Measurements from ENCODE around the gene ATP11A.

Gene ATP11A

DNA sequence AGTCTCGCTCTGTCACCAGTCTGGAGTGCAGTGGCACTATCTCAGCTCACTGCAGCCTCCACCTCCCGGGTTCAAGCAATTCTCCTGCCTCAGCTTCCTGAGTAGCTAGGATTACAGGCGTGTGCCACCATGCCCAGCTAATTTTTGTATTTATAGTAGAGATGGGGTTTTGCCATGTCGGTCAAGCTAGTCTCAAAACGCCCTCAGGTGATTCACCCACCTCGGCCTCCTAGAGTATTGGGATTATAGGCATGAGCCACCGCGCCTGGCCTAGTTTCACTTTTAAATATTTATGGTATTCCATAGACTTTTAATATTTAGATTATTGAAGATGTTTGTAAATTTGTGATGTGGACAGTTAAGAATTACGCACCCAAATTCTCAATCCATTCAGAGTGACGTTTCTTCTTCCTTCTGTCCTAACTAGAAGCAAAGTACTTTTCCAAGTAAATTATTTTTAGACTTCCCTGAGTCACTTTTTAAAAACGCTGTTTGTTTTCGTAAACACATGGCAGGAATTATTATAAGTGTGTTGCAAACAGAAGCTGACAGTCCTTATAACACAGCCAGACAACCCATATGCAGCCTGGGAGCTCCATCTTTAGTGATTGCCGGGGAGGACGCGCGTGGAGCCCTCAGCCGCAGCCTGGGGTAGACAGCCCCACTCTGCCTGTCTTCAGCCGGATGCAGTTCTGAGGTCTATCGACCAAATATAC is 131.7 kb downstream of the ATP11A start:
- DNase-seq (ENCODE audit: low spot score): no peak

DNA sequence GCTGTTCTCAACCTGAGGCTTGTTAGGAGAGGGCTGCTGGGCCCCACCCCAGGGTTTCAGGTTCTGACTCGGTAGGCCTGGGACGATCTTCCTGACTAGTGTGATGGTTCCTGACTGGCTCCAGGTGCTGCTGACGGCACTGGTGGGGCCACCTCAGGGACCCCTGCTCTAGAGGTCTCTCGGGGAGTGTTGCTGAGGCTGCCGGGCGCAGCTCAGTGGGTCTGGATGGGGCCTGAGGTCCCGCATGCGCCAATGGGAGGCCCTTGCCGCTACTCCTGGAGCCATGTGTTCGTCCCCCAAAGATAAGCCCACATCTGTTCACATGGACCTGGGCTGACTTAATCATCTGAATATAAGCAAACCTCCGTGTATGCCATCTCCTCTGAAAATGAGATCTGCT is 133.0 kb downstream of the ATP11A start:
- DNase-seq (ENCODE audit: low spot score): no peak

DNA sequence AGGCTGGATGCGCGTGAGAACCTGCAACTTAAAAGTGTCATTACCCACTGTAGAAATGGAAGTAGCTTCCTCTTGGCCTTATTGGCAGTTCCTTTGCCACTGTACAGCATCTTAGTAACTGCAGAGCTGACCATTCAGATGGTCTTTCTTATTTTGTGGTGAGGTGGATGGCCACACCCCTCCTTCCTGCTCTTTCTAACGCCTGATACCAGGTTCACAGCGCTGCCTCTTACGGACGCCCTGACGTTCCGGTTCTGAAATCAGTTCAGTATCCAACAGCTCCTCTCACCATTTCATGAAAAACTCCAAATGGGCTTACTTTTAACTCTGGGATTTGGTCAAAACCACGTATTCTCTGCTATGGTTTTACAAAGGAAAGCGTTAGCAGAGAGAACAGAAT is 134.6 kb downstream of the ATP11A start:
- DNase-seq (ENCODE audit: low spot score): no peak

DNA sequence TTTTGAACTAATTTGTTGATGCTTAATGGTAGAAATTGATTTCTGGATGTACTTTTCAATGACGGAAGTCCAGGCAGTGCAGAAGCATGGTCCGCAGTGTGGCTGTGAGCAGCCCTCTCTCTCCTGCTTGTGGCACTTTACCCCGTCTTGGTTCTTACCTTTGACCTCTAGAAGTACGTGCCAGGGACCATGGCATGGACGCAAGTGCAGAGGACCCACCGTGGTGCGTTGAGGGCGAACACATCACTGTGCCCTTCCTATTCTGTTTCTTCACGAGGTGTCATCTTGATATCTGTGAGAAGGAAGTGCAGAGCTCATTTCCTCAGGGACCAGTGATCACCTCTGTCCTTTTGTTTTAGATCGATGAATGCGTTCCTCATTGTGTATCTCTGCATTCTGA is 135.2 kb downstream of the ATP11A start:
- DNase-seq (ENCODE audit: low spot score): no peak

DNA sequence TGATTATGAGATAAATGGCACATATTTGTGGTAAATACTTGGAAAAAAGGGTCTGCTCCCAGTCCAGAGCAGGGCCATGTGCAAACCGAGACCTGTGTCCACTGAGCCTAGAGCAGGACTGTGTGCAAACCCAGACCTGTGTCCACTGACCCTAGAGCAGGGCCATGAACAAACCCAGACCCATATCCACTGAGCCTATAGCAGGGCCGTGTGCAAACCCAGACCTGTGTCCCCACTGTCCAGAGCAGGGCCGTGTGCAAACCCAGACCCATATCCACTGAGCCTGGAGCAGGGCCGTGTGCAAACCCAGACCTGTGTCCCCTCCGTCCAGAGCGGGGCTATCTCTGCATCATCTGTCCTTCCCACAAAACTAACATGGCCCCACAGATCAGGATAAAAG is 136.0 kb downstream of the ATP11A start:
- no peak for DNase-seq (ENCODE audit: low spot score)

DNA sequence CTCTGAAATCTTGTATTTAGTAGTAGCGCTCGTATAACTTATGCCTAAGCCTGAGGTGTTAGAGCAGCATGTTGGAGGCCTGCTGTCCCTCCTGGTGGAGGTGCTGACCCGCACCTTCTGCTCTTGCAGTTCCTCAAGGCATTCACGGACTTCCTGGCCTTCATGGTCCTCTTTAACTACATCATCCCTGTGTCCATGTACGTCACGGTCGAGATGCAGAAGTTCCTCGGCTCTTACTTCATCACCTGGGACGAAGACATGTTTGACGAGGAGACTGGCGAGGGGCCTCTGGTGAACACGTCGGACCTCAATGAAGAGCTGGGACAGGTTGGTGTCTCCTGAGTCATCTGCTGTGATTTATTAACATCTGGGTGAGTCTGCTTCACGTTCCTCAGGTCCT is 136.7 kb downstream of the ATP11A start:
- DNase-seq (ENCODE audit: low spot score): no peak

DNA sequence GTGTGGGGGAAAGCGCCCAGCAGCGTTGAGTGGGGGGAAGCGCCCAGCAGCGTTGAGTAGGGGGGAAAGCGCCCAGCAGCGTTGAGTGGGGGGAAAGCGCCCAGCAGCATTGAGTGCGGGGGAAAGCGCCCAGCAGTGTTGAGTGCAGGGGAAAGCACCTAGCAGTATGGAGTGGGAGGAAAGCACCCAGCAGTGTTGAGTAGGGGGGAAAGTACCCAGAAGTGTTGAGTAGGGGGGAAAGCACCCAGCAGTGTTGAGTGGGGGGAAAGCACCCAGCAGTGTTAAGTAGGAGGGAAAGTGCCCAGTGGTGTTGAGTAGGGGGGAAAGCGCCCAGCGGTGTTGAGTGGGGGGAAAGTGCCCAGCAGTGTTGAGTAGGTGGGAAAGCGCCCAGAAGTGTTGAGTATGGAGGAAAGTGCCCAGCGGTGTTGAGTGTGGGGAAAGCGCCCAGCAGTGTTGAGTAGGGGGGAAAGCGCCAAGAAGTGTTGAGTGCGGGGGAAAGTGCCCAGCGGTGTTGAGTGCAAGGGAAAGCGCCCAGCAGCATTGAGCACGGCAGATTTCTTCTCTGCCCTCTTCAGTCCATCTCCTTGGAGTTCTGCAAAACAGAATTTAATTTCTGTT is 138.4 kb downstream of the ATP11A start:
- no peak for DNase-seq (ENCODE audit: low spot score)

DNA sequence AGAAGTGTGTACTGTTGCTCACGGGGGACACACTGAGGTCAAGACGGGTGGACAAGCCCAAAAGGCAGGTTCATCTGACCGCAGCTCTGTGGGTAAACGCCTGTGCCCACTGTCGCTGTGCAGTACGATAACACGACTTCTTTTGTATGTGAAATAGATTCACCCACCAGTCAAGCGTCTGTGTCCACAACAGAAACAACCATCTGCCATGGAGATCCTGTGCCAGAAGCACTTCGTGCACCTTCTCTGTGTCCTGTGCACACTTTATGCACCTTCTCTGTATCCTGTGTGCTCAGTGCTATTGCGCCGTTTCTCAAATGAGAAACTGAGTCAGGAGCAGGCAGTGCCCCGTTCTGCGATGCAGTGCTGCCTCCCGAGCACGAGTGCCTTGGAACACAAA is 138.9 kb downstream of the ATP11A start:
- DNase-seq (ENCODE audit: low spot score): no peak

DNA sequence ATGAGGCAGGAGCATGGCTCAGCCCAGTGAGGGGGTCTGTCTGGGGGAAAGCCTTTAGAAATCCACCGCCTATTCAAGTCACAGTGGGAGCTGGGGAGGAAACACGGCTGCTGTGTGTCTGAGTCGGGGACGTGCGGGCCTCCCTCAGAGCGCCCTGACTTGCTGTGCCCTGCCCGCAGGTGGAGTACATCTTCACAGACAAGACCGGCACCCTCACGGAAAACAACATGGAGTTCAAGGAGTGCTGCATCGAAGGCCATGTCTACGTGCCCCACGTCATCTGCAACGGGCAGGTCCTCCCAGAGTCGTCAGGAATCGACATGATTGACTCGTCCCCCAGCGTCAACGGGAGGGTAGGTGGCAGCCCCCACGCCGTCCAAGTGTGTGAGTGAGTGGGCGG is 141.4 kb downstream of the ATP11A start:
- DNase-seq (ENCODE audit: low spot score): no peak

DNA sequence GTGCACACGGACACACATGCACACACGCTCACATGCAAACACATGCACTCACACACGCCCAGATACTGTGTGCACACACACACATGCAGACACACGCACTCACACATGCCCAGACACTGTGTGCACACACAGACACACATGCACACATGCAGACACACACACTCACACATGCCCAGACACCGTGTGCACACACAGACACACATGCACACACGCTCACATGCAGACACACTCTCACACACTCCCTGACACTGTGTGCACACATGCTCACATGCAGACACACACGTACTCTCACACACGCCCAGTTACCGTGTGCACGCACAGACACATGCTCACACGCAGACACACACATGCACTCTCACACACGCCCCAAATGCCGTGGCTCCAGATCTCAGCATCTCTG is 142.0 kb downstream of the ATP11A start:
- no peak for DNase-seq (ENCODE audit: low spot score)

DNA sequence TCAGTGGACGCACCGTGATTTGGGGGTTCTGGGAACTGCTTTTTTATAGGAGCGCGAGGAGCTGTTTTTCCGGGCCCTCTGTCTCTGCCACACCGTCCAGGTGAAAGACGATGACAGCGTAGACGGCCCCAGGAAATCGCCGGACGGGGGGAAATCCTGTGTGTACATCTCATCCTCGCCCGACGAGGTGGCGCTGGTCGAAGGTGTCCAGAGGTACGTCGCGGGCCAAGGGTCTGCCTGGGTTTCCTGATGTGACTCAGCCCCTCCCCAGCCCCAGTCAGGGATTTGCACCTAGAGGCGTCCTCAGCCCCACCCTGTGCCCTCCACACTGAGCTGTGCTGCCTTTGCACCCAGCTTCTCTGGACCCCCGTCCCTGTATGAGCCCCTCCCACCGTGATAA is 143.0 kb downstream of the ATP11A start:
- no peak for DNase-seq (ENCODE audit: low spot score)

DNA sequence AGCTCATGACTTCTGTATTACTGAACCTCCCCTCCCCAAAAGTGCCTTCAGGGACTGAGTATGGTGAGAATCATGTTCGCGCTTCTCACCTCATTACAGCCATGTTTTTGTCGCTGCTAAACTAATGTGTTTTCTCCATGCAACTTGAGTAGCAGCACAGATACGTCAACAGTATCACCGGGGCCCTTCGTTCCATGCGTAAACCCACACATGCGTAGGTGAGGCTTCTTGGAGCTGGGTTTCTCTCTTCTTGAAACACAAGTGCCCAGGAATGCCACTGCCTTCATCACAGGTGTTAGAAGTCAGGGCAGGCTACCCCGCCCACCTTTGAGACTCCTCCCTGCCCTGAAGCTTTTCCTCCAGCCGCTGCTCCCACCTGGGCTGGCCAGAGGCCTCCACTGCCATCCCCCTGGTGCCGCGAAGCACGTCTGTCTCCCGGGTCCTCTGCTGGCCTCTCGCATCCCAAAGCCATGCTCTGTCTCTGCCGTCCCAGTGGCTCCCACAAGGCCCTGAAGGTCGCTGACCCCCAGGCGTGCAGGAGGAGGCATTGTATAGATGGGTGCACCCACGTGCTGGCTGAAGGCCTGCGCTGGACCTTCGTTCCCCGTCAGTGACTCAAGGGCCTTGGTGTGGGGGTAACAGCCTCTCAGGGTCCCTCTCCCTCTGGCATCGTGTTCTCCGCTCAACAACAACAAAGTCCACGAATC is 143.9 kb downstream of the ATP11A start:
- DNase-seq (ENCODE audit: low spot score): no peak

DNA sequence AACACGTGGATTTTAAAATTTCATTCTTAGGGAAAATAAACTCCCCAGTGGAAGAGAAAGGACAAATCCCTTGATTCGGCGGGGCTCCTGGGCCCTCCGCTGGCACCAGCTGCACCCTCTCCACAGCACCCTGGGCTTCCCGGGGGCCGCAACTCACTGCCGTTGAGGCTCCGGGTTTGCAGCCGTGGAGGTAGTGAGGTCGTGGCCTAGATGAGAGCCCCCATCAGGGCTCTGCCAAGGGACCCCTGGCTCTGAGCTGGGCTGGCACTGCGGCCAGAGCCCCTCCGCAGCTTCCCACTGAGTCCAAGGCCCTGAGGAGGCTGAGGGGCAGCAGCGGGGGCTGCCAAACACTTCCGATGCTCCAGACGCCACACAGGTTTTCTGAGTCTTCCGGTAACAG is 145.5 kb downstream of the ATP11A start:
- no peak for DNase-seq (ENCODE audit: low spot score)

DNA sequence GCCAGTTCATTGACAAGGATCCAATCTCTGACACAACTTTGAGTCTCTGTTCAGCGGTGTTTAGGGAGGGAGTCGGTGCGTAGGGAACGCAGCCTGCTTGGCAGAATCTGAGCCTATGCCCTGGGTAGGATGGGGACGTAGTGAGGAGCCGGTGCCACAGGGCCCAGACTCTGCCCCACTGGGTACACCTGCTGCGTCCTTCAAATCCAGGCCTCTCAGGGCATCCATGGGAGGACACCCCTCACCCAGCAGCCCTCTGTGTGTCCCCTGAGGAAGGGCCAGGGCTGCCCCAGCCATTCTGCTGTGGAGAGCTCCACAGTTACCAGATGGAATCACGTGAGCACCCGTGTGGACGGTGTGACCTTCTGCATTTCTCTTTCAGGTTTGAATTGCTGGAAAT is 146.0 kb downstream of the ATP11A start:
- no peak for DNase-seq (ENCODE audit: low spot score)

DNA sequence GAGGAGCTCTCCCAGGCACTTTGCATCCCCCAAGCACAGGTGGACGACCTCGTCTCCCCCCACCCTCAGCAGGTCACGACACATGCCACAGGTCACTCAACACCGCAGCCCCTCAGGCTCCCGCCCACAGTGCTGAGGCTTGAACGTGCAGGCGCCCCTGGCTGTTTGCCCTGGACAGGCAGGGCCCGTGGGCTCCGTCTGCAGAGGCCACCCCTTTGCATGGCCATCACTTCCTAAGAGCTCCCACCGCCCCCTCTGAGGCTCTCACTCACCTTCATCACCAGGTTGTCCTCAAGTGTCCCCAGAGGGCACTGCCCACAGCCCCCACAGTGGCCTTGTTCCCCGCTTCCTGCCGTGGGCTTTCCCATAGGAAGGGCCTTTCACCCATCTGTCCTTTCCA is 147.1 kb downstream of the ATP11A start:
- DNase-seq (ENCODE audit: low spot score): no peak

DNA sequence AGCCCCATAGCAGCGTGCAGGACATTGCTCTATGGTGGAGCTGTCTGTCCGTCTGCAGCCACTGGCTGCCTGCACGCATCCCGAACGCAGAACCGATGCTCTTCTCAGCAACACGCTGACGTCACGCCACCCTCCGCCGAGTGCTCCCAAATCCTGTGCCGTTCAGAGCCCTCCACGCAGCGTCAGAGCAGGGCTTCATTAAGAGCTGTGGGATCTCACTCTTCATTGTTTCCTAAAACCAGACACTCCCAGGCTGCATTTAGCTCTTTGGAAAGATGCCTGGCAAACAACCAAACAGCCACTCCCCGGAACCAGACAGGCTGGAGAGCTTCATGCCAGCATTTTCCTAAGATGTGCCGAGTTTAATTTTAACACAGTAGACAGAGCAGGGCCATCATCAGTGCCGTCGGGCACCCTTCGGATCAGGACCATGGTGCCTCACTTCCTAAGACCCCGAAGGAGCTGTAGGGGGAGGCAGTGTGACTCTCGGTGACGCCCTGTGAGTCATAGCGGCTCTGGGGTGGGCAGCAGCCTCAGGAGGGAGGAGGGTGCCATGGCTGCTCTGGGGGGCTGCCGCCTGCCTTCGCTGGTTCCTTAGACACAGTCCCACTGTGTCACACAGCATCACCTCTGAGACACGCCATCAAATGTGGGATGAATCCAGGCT is 147.7 kb downstream of the ATP11A start:
- DNase-seq (ENCODE audit: low spot score): no peak

DNA sequence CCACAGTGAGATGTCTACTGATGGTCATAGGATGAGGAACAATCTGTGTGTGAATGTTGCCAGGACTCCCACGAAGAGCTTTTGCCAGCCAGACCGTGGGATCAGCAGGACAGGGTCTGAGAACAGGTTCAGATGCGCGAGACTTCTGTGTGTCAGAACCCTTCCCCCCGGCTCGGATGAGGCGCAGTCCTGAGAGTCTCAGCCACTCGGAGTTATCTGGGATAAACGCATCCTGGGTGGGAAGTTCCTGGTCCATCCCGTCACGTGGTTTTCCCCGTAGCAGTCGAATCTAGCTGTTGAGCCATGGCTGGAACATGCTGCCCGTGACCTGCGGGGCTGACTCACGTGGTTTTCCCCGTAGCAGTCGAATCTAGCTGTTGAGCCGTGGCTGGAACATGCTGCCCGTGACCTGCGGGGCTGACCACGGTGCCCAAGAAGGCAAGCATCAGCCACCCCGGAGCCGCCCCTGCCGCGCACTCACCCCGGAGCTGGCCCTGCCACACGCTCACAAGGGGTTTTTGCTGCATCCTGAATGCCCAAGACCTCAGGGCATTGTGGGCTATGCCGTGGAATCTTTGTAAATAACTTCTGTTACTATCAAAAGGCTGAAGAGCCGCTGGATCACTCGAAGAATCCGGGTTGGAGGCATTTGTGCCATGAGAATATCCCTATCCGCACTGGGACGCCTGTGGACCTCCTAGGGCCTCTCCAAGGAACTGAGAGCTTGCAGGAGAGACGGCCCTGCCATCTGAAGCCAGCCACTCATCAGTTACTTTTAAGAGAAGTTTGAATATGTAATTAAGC is 148.4 kb downstream of the ATP11A start:
- DNase-seq (ENCODE audit: low spot score): no peak

DNA sequence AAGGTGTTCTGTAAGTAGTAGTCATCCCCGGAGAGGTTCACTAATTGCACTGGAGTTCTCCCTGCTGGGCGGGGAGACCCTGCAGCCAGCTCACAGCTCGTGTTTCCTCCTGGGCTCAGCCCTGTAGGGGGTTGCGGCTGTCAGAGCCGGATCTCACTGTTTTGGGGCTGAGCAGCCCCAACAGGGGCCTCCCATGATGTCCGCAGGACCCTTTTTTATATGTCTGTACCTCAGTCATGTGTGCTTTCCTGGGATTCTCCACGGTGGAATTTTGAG is 148.9 kb downstream of the ATP11A start:
- DNase-seq (ENCODE audit: low spot score): no peak

DNA sequence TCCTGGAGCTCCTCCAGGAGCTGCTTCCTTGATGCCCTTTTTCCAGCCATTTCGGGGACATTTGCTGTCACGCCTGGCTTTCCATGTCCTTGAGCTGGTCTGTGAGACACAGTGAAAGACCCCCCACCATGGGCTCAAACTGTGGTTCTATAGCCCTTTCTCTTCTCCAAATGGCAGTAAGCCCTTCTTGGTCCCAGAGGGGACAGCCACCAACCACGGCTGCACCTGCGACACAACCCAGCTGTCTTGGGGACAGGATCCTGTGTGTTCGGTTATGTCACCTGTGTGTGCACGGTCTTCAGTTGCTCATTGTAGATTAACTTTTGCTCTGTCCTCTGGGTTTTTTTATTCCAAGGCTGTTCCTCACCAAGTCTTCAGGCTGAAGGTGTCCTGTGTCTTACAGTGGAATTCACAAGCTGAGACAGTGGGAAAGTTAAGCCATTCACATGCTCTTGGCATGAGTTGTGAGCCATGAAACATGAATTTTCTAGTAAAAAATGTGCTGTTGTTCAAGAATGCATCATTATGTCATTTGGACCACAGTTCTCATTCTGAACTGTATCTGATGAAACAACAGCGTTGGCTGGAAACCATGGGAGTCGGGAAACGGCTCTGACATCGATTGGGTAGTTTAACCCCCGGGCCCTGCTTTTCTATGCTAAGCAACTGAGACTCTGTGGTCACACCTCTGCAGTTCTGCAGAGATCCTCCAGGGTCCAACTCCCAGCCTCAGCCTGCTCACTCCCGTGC is 149.7 kb downstream of the ATP11A start:
- no peak for DNase-seq (ENCODE audit: low spot score)

DNA sequence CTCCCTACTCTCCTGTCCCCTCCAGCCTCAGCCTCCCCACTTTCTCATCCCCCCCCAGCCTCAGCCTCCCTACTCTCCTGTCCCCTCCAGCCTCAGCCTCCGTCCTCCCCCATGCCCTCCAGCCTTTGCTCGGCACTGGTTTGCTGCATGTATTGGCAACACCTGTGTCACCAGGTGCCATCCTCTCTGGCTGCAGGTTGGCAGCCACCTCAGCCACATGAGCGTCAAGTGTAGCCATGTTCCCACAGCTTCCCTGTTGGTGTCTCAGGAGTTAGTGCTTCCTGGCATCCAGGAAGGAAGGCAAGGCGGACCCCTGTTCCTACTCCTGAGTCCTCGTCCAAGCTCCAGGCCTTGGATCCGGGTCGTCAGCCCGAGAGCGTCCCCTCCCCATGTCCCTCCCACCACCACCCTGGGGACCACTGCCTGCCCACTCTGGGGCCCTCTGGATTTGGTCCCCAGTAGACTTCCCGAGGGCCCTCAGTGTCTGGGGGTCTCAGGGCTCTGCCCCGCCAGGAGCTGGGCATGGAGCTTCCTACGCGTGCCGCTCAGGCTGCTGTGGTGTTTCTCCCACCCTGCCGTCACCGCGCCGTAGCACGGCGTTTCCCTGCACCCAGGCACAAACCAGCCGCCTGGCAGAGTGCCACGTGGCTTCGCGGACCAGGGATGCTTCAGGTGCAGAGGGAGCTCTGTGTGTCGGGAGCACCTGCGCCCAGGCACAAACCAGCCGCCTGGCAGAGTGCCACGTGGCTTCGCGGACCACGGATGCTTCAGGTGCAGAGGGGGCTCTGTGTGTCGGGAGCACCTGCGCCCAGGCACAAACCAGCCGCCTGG is 150.8 kb downstream of the ATP11A start:
- no peak for DNase-seq (ENCODE audit: low spot score)
